Esophagus squamous epithelium (tissue), 4 donors: ENCODE measurements around the gene CDK5RAP2.

Experiments
- CTCF ChIP-seq, 6 experiments: fragments of 450-650 bp in 4 of 6; fragments of 200-600 bp in 2 of 6; sonication (generic) in 2 of 6; IDR thresholded peaks; one replicate each; pipeline ENCODE4 v1.5.1; 2016 to 2019; ENCODE audit warnings: antibody characterized with exemption in 6 of 6, mild to moderate bottlenecking in 4 of 6, moderate library complexity in 4 of 6
- POLR2A ChIP-seq, 4 donors: fragments of 450-650 bp; IDR thresholded peaks; one replicate each; pipeline ENCODE4 v1.6.1; 2017; ENCODE audit warnings: antibody characterized with exemption in 4 of 4, mild to moderate bottlenecking in 4 of 4, moderate library complexity in 3 of 4

GRCh38 chr9:120350596-120350995 lies 229.4 kb downstream of the CDK5RAP2 start:
- TF ChIP-seq POLR2A (IDR thresholded peaks at IDR 0.05): no peak
- TF ChIP-seq CTCF (IDR thresholded peaks at IDR 0.05): no peak
